HepG2 (cell line): ENCODE data around the gene TGM6. TPM values are rescaled to one million over a fixed set of nuclear protein-coding genes. Genes with fewer than 3 reads are reported as not detected.

Source experiments
- ATAC-seq: fragments of 200-7000 bp; cut with Tn5 transposase; 3 replicates; pipeline ENCODE4 v1.9.1; 2020; ENCODE audit warnings: mild to moderate bottlenecking, moderate library complexity
- BruUV-seq: library from RNA; stranded (reverse); fragments of 400-500 nt; replicated peaks from 2 replicates; lab custom pipeline; 2021; lab: Mats Ljungman, UMichigan
- CTCF ChIA-PET: fragments of 300-600 bp; formaldehyde crosslinking; extraction: SDS; loops from one replicate; lab custom pipeline; 2021; ENCODE audit warnings: low total read pairs, inconsistent platforms, low intra/inter-chr PET ratio; lab: Yijun Ruan, JAX
- POLR2A ChIA-PET: fragments of 350-600 bp; sonication (Branson Sonifier 250); formaldehyde crosslinking; loops from one replicate; lab custom pipeline; 2020; ENCODE audit warnings: antibody characterized with exemption, inconsistent platforms; lab: Yijun Ruan, JAX
- DNase-seq: peaks from one replicate; pipeline ENCODE4 v3.0.0-alpha.2; 2015; ENCODE audit warnings: low spot score
- FAIRE-seq: peaks from 3 replicates; lab custom pipeline; 2011; peaks lifted over from hg19 to GRCh38; lab: Jason Lieb, UNC
- H2AFZ ChIP-seq: one replicate; pipeline ENCODE4 v1.6.1; 2011; ENCODE audit warnings: low read length, inconsistent platforms
- H3K27ac ChIP-seq: fragments of 300-600 bp; 3 replicates; pipeline ENCODE4 v1.8.0; 2011; ENCODE audit warnings: mixed run types, mild to moderate bottlenecking, mixed read lengths, low read length, inconsistent platforms; ENCODE audit not compliant: insufficient read depth; ENCODE audit errors: extremely low read length
- H3K27me3 ChIP-seq, 2 experiments: fragments of 200-600 bp in 1 of 2; 2 replicates in 1 of 2; 3 replicates in 1 of 2; pipeline versions ENCODE4 v1.6.0 to v1.8.0; 2011; ENCODE audit warnings: low read length in 2 of 2, mild to moderate bottlenecking in 2 of 2, moderate library complexity in 2 of 2, inconsistent platforms in 1 of 2; ENCODE audit not compliant: insufficient read depth in 2 of 2, control insufficient read depth in 1 of 2
- H3K36me3 ChIP-seq, 2 experiments: fragments of 200-600 bp in 1 of 2; replicated peaks in 1 of 2; 2 replicates in 1 of 2; 3 replicates in 1 of 2; pipeline versions ENCODE4 v1.5.1 to v1.8.0; 2011; ENCODE audit warnings: low read length in 2 of 2, inconsistent platforms in 1 of 2; ENCODE audit not compliant: insufficient read depth in 2 of 2, control insufficient read depth in 1 of 2
- H3K4me1 ChIP-seq: 2 replicates; pipeline ENCODE4 v1.5.1; 2012; ENCODE audit warnings: low read length, inconsistent platforms; ENCODE audit not compliant: insufficient read depth
- H3K4me2 ChIP-seq: 2 replicates; pipeline ENCODE4 v1.6.0; 2011; ENCODE audit warnings: low read depth, low read length, inconsistent platforms
- H3K4me3 ChIP-seq, 3 experiments: fragments of 200-600 bp in 1 of 3; sonication (generic), shearing (Covaris generic) in 1 of 3; replicated peaks in 1 of 3; 2 replicates each; pipeline ENCODE4 v1.5.1; 2011 to 2016; ENCODE audit warnings: low read length in 3 of 3, inconsistent platforms in 2 of 3, low read depth in 2 of 3, mild to moderate bottlenecking in 2 of 3, control low read depth in 1 of 3, mixed read lengths in 1 of 3; ENCODE audit not compliant: insufficient read depth in 1 of 3
- H3K79me2 ChIP-seq: one replicate; pipeline ENCODE4 v1.6.1; 2011; ENCODE audit warnings: low read length, inconsistent platforms; ENCODE audit not compliant: insufficient read depth
- H3K9ac ChIP-seq: 2 replicates; pipeline ENCODE4 v1.6.0; 2011; ENCODE audit warnings: mild to moderate bottlenecking, low read depth, low read length, inconsistent platforms; ENCODE audit not compliant: insufficient read depth
- H3K9me3 ChIP-seq: 2 replicates; pipeline ENCODE4 v1.5.1; 2012; ENCODE audit warnings: mild to moderate bottlenecking, low read length
- H4K20me1 ChIP-seq: 2 replicates; pipeline ENCODE4 v1.6.0; 2011; ENCODE audit warnings: inconsistent platforms, mild to moderate bottlenecking, low read length, moderate library complexity; ENCODE audit not compliant: insufficient read depth
- MLXIP ChIP-seq: sonication (generic); formaldehyde crosslinking; IDR thresholded peaks from 2 replicates; pipeline ENCODE4 v1.9.0; 2021; ENCODE audit warnings: missing genetic modification reagents, borderline replicate concordance
- RARG ChIP-seq: sonication (generic); formaldehyde crosslinking; IDR thresholded peaks from 2 replicates; pipeline ENCODE4 v1.4.0; 2020; ENCODE audit warnings: low read depth, mild to moderate bottlenecking, missing genetic modification reagents
- SIX1 ChIP-seq: sonication (generic); formaldehyde crosslinking; IDR thresholded peaks from 2 replicates; pipeline ENCODE4 v1.4.0; 2020; ENCODE audit warnings: missing genetic modification reagents, borderline replicate concordance
- XBP1 ChIP-seq: sonication (generic); formaldehyde crosslinking; IDR thresholded peaks from 2 replicates; pipeline ENCODE4 v1.5.0; 2020; ENCODE audit warnings: missing genetic modification reagents
- ZBTB21 ChIP-seq: sonication (generic); formaldehyde crosslinking; IDR thresholded peaks from 2 replicates; pipeline ENCODE4 v1.4.0; 2020; ENCODE audit warnings: missing genetic modification reagents
- ZNF143 ChIP-seq: sonication (generic); formaldehyde crosslinking; IDR thresholded peaks from 2 replicates; pipeline ENCODE4 v1.4.0; 2020; ENCODE audit warnings: missing genetic modification reagents
- ZNF770 ChIP-seq: sonication (generic); formaldehyde crosslinking; IDR thresholded peaks from 2 replicates; pipeline ENCODE4 v1.5.0; 2020; ENCODE audit warnings: mild to moderate bottlenecking, missing genetic modification reagents
- WGBS: methylation state at CpG from one replicate; pipeline ENCODE4 v1.1.6; 2017; ENCODE audit warnings: low lambda C conversion rate; 5-methylcytosine and 5-hydroxymethylcytosine counted together
- in situ Hi-C: cut with HindIII; loops from 2 replicates; pipeline ENCODE4 v1.10.0; 2017; ENCODE audit warnings: low pct_unique_long_range_greater_than_20kb; ENCODE audit not compliant: extremely low pct_ligation_motif_present
- intact Hi-C: fragments of 100-400 bp; cut with micrococcal nuclease; formaldehyde crosslinking; loops from one replicate; pipeline ENCODE4 v1.10.0; 2022; ENCODE audit not compliant: unreplicated experiment
- polyA plus RNA-seq, 8 experiments: library from polyadenylated mRNA; depleted of rRNA in 3 of 8; stranded (reverse) in 7 of 8; unstranded in 1 of 8; fragments of >200 nt; fragmentation: Illumina TruSeq in 4 of 8; extraction: Trizol in 4 of 8; gene quantifications; 2 replicates each; pipeline versions ENCODE4 v1.2.1 to v1.2.3, GENCODE V29; 2011 to 2016; ENCODE audit warnings: low read depth in 4 of 8, missing spikeins in 1 of 8, mixed read lengths in 1 of 8; ENCODE audit not compliant: insufficient read depth in 1 of 8
- total RNA-seq, 5 experiments: library from RNA; depleted of rRNA; stranded (reverse); fragments of >200 nt; fragmentation: Illumina TruSeq; extraction: Trizol; gene quantifications; 2 replicates each; pipeline ENCODE4 v1.2.3, GENCODE V29; 2016; ENCODE audit warnings: low read depth in 1 of 5

TGM6 gene
- total and polyA plus RNA-seq, 2 of the 13 experiments (the other 11 are each of a cell fraction or from before 2014, with no cell fraction given), result not detected

GRCh38 chr20:2385026-2385425 is 4.3 kb downstream of the TGM6 start:
- TF ChIP-seq MLXIP (no peak), RARG (CRISPR knock-in tag) (no peak), ZBTB21 (CRISPR knock-in tag) (no peak), ZNF143 (CRISPR knock-in tag) (no peak), ZNF770 (CRISPR knock-in tag) (no peak), SIX1 (CRISPR knock-in tag) (no peak), XBP1 (CRISPR knock-in tag) (no peak)
- TF ChIP-seq, all 625 proteins: peak for 0
- BruUV-seq, result no TSS peak
- no peak for FAIRE-seq
- H3K4me1 ChIP-seq, result no peaks in the 10 kb centered on the region
- in situ Hi-C loops (no loop called here), intact Hi-C loops (no loop called here)
- no peaks in the 10 kb centered on the region for H3K36me3 ChIP-seq
- ChIA-PET CTCF (no interaction called here), POLR2A (no interaction called here)
- H4K20me1 ChIP-seq, result no peaks in the 10 kb centered on the region
- H3K79me2 ChIP-seq, result no peaks in the 10 kb centered on the region
- no peak for ATAC-seq
- peaks cover 15% of the 10 kb centered on the region for H3K9me3 ChIP-seq
- H3K4me3 ChIP-seq, result no peak overlapping the region
- no peak overlapping the region for H3K27ac ChIP-seq
- peaks cover 0 to 3% of the 10 kb centered on the region in 2 experiments; a peak in 3 of 5 replicates for H3K27me3 ChIP-seq
- H3K4me2 ChIP-seq, result no peak overlapping the region
- no peak for DNase-seq
- no peak overlapping the region for H3K9ac ChIP-seq
- 26% methylated on average over 5 of the region's 5 CpGs for WGBS
- no peak overlapping the region for H2AFZ ChIP-seq
